Mesenchymal stem cell (in vitro differentiated cells and primary cell): Measurements from ENCODE around the gene NR1I2.
A peak's percentile ranks its signal among the peaks of the same experiment; 100 is the strongest.

Source experiments
- DNase-seq: peaks from one replicate; pipeline ENCODE4 v3.0.0-alpha.2; 2013
- H2AFZ ChIP-seq: one replicate; pipeline ENCODE4 v1.6.1; 2013; ENCODE audit warnings: low read depth, mild to moderate bottlenecking, control low read depth, inconsistent platforms, low read length, moderate library complexity
- H2AK5ac ChIP-seq: 2 replicates; pipeline ENCODE4 v1.6.1; 2013; ENCODE audit warnings: low read length, moderate library complexity, mild to moderate bottlenecking, inconsistent platforms; ENCODE audit not compliant: severe bottlenecking
- H2BK120ac ChIP-seq: one replicate; pipeline ENCODE4 v1.6.1; 2013; ENCODE audit warnings: low read depth, mild to moderate bottlenecking, inconsistent platforms, low read length, moderate library complexity
- H2BK12ac ChIP-seq, 2 experiments: one replicate each; pipeline ENCODE4 v1.6.1; 2013; ENCODE audit warnings: inconsistent platforms in 2 of 2, low read length in 2 of 2, mild to moderate bottlenecking in 2 of 2, moderate library complexity in 2 of 2, control low read depth in 1 of 2
- H2BK15ac ChIP-seq: one replicate; pipeline ENCODE4 v1.6.1; 2013; ENCODE audit warnings: mild to moderate bottlenecking, low read depth, inconsistent platforms; ENCODE audit not compliant: poor library complexity, severe bottlenecking
- H2BK5ac ChIP-seq: 2 replicates; pipeline ENCODE4 v1.6.1; 2013; ENCODE audit warnings: low read depth, mild to moderate bottlenecking, low read length, control low read depth, inconsistent platforms; ENCODE audit not compliant: poor library complexity, severe bottlenecking
- H3K14ac ChIP-seq, 2 experiments: one replicate each; pipeline ENCODE4 v1.6.1; 2013; ENCODE audit warnings: inconsistent platforms in 2 of 2, low read length in 2 of 2, control low read depth in 1 of 2, mild to moderate bottlenecking in 1 of 2, moderate library complexity in 1 of 2
- H3K18ac ChIP-seq, 2 experiments: one replicate each; pipeline ENCODE4 v1.6.1; 2013; ENCODE audit warnings: inconsistent platforms in 2 of 2, low read length in 2 of 2, control low read depth in 1 of 2, low read depth in 1 of 2, mild to moderate bottlenecking in 1 of 2
- H3K23ac ChIP-seq, 2 experiments: one replicate each; pipeline ENCODE4 v1.6.1; 2013; ENCODE audit warnings: inconsistent platforms in 2 of 2, low read length in 2 of 2, mild to moderate bottlenecking in 2 of 2, moderate library complexity in 2 of 2, control low read depth in 1 of 2
- H3K27ac ChIP-seq: 2 replicates; pipeline ENCODE4 v1.5.1; 2013; ENCODE audit warnings: mild to moderate bottlenecking, moderate library complexity, low read length, control low read depth, inconsistent platforms; ENCODE audit not compliant: poor library complexity, severe bottlenecking
- H3K27me3 ChIP-seq, 2 experiments: 2 replicates each; pipeline versions ENCODE4 v1.6.1 to v1.7.0; 2013; ENCODE audit warnings: low read length in 2 of 2, mild to moderate bottlenecking in 2 of 2, moderate library complexity in 2 of 2, control low read depth in 1 of 2, inconsistent platforms in 1 of 2; ENCODE audit not compliant: control insufficient read depth in 1 of 2, insufficient read depth in 1 of 2
- H3K36me3 ChIP-seq, 2 experiments: 2 replicates each; pipeline versions ENCODE4 v1.6.1 to v1.7.0; 2013; ENCODE audit warnings: low read length in 2 of 2, control low read depth in 1 of 2, inconsistent platforms in 1 of 2, low read depth in 1 of 2, mild to moderate bottlenecking in 1 of 2; ENCODE audit not compliant: insufficient read depth in 2 of 2, control insufficient read depth in 1 of 2
- H3K4ac ChIP-seq, 2 experiments: one replicate each; pipeline ENCODE4 v1.6.1; 2013; ENCODE audit warnings: inconsistent platforms in 2 of 2, low read length in 2 of 2, mild to moderate bottlenecking in 2 of 2, moderate library complexity in 2 of 2, control low read depth in 1 of 2, low read depth in 1 of 2
- H3K4me1 ChIP-seq: 2 replicates; pipeline ENCODE4 v1.6.1; 2013; ENCODE audit warnings: low read depth, low read length, control low read depth; ENCODE audit not compliant: control insufficient read depth, insufficient read depth
- H3K4me2 ChIP-seq: 2 replicates; pipeline ENCODE4 v1.6.1; 2013; ENCODE audit warnings: low read length, mild to moderate bottlenecking, inconsistent platforms; ENCODE audit not compliant: poor library complexity, severe bottlenecking
- H3K4me3 ChIP-seq, 2 experiments: 2 replicates each; pipeline versions ENCODE4 v1.5.1 to v1.7.0; 2013; ENCODE audit warnings: low read length in 2 of 2, mild to moderate bottlenecking in 2 of 2, control low read depth in 1 of 2, low read depth in 1 of 2; ENCODE audit not compliant: insufficient read depth in 1 of 2
- H3K79me1 ChIP-seq: replicated peaks from 2 replicates; pipeline ENCODE4 v1.6.1; 2013; ENCODE audit warnings: mild to moderate bottlenecking, control low read depth, low read length, inconsistent platforms; ENCODE audit not compliant: poor library complexity, severe bottlenecking
- H3K9ac ChIP-seq: 2 replicates; pipeline ENCODE4 v1.7.0; 2013; ENCODE audit warnings: mild to moderate bottlenecking, low read length, moderate library complexity
- H3K9me3 ChIP-seq: 2 replicates; pipeline ENCODE4 v1.7.0; 2013; ENCODE audit warnings: mild to moderate bottlenecking, low read length; ENCODE audit not compliant: control insufficient read depth
- H4K8ac ChIP-seq: one replicate; pipeline ENCODE4 v1.6.1; 2013; ENCODE audit warnings: inconsistent platforms, mild to moderate bottlenecking, low read length, moderate library complexity
- H4K91ac ChIP-seq: one replicate; pipeline ENCODE4 v1.6.1; 2013; ENCODE audit warnings: mild to moderate bottlenecking, low read length, inconsistent platforms
- WGBS: methylation state at CpG from one replicate; pipeline ENCODE4 v1.1.7; 2013; ENCODE audit warnings: mixed read lengths; 5-methylcytosine and 5-hydroxymethylcytosine counted together

The NR1I2 gene

GRCh38 chr3:119769394-119770149 is 12.3 kb upstream of the NR1I2 start:
- H3K9me3 ChIP-seq: no peaks in the 10 kb centered on the region
- H2BK15ac ChIP-seq: no peak overlapping the region
- no peaks in the 10 kb centered on the region for H3K36me3 ChIP-seq
- H3K79me1 ChIP-seq: no peaks in the 10 kb centered on the region
- H3K18ac ChIP-seq: no peak overlapping the region
- no peak overlapping the region for H3K14ac ChIP-seq
- no peak overlapping the region for H3K4me3 ChIP-seq
- H4K91ac ChIP-seq: no peak overlapping the region
- WGBS: 80% methylated on average over 7 of the region's 8 CpGs
- DNase-seq: no peak
- H3K9ac ChIP-seq: no peak overlapping the region
- H3K4me2 ChIP-seq: no peak overlapping the region
- no peak overlapping the region for H3K4ac ChIP-seq
- H3K27me3 ChIP-seq: no peaks in the 10 kb centered on the region
- H3K23ac ChIP-seq: no peak overlapping the region
- peak overlapping the region; percentile 40 for H3K27ac ChIP-seq
- H2AFZ ChIP-seq: no peak overlapping the region
- no peak overlapping the region for H2BK12ac ChIP-seq
- H2BK5ac ChIP-seq: no peak overlapping the region
- no peak overlapping the region for H4K8ac ChIP-seq
- peaks cover 6% of the 10 kb centered on the region for H3K4me1 ChIP-seq
- H2BK120ac ChIP-seq: no peak overlapping the region
- no peak overlapping the region for H2AK5ac ChIP-seq

GRCh38 chr3:119774444-119774843 is 7.5 kb upstream of the NR1I2 start:
- no peak overlapping the region for H2BK5ac ChIP-seq
- no peaks in the 10 kb centered on the region for H3K27me3 ChIP-seq
- H3K9me3 ChIP-seq: peaks cover 10% of the 10 kb centered on the region
- H2BK15ac ChIP-seq: no peak overlapping the region
- WGBS: 89% methylated on average over 2 of the region's 2 CpGs
- H2AK5ac ChIP-seq: no peak overlapping the region
- no peak overlapping the region for H4K8ac ChIP-seq
- H3K27ac ChIP-seq: no peak overlapping the region
- H3K4me3 ChIP-seq: no peak overlapping the region
- H3K4ac ChIP-seq: no peak overlapping the region
- DNase-seq: no peak
- no peaks in the 10 kb centered on the region for H3K79me1 ChIP-seq
- no peaks in the 10 kb centered on the region for H3K36me3 ChIP-seq
- no peak overlapping the region for H2AFZ ChIP-seq
- no peak overlapping the region for H3K4me2 ChIP-seq
- H2BK120ac ChIP-seq: no peak overlapping the region
- H2BK12ac ChIP-seq: no peak overlapping the region
- H3K14ac ChIP-seq: no peak overlapping the region
- no peaks in the 10 kb centered on the region for H3K4me1 ChIP-seq
- no peak overlapping the region for H3K18ac ChIP-seq
- no peak overlapping the region for H3K23ac ChIP-seq
- no peak overlapping the region for H3K9ac ChIP-seq
- H4K91ac ChIP-seq: no peak overlapping the region

GRCh38 chr3:119776304-119776703 is 5.6 kb upstream of the NR1I2 start:
- Histone ChIP-seq H2BK12ac (no peak overlapping the region), H4K8ac (no peak overlapping the region), H2AFZ (no peak overlapping the region), H3K36me3 (no peaks in the 10 kb centered on the region), H4K91ac (no peak overlapping the region), H3K4me3 (no peak overlapping the region), H3K23ac (no peak overlapping the region), H2BK15ac (no peak overlapping the region), H3K9ac (no peak overlapping the region), H2BK5ac (no peak overlapping the region), H2AK5ac (no peak overlapping the region), H3K79me1 (no peaks in the 10 kb centered on the region), H3K27ac (no peak overlapping the region), H3K18ac (no peak overlapping the region), H3K27me3 (no peaks in the 10 kb centered on the region), H3K4me1 (no peaks in the 10 kb centered on the region), H3K14ac (no peak overlapping the region), H3K4ac (no peak overlapping the region), H3K4me2 (no peak overlapping the region), H3K9me3 (peaks cover 10% of the 10 kb centered on the region), H2BK120ac (no peak overlapping the region)
- WGBS: 44% methylated on average over 1 of the region's 1 CpG
- no peak for DNase-seq

GRCh38 chr3:119778176-119778575 is 3.7 kb upstream of the NR1I2 start:
- DNase-seq: no peak
- Histone ChIP-seq H3K79me1 (no peaks in the 10 kb centered on the region), H3K18ac (no peak overlapping the region), H3K9ac (no peak overlapping the region), H3K23ac (no peak overlapping the region), H4K8ac (no peak overlapping the region), H4K91ac (no peak overlapping the region), H3K14ac (no peak overlapping the region), H3K9me3 (peaks cover 10% of the 10 kb centered on the region), H3K27ac (no peak overlapping the region), H3K4me1 (no peaks in the 10 kb centered on the region), H3K4ac (no peak overlapping the region), H2BK15ac (no peak overlapping the region), H2BK5ac (no peak overlapping the region), H2BK12ac (no peak overlapping the region), H2AFZ (no peak overlapping the region), H2BK120ac (no peak overlapping the region), H3K36me3 (no peaks in the 10 kb centered on the region), H3K27me3 (no peaks in the 10 kb centered on the region), H3K4me2 (no peak overlapping the region), H2AK5ac (no peak overlapping the region), H3K4me3 (no peak overlapping the region)
- no CpG with 5 or more reads among the region's 1 CpG for WGBS
